ENCODE results near the gene EML4.

- TF ChIP-seq MXI1 (IDR thresholded peaks at IDR 0.05; ENCODE audit: low read depth, low read length): no peak
- TF ChIP-seq CTCF (IDR thresholded peaks at IDR 0.05): no peak
- no peak for TF ChIP-seq RXRA (IDR thresholded peaks at IDR 0.05; ENCODE audit: borderline replicate concordance, low read depth)
- TF ChIP-seq SIN3A (IDR thresholded peaks at IDR 0.05; ENCODE audit: borderline replicate concordance, low read depth, low read length): no peak
- no peak for TF ChIP-seq TCF12 (IDR thresholded peaks at IDR 0.05)
- no peak for TF ChIP-seq RAD21 (IDR thresholded peaks at IDR 0.05; ENCODE audit: low read length)
- TF ChIP-seq MEF2A (IDR thresholded peaks at IDR 0.05; ENCODE audit: borderline replicate concordance, low read depth): no peak
- TF ChIP-seq EP300 (IDR thresholded peaks at IDR 0.05; ENCODE audit: borderline replicate concordance in 1 of 2, low read depth in 1 of 2, low read length in 1 of 2): no peak
- TF ChIP-seq POLR2AphosphoS5 (IDR thresholded peaks at IDR 0.05; ENCODE audit: low read depth, low read length): no peak
- no peak for TF ChIP-seq EZH2phosphoT487 (IDR thresholded peaks at IDR 0.05; ENCODE audit: borderline replicate concordance, low read depth)
Observed at GRCh38 chr2:42164971-42165370, 4.2 kb upstream of the EML4 start.

All from SK-N-SH (cell line).